Tibial nerve (tissue), 4 donors: Measurements from ENCODE around the gene CCDC92. TPM values are rescaled to one million over a fixed set of nuclear protein-coding genes. Genes with fewer than 3 reads are reported as not detected.
A peak's percentile ranks its signal among the peaks of the same experiment; 100 is the strongest.

ENCODE experiments used
- DNase-seq, 2 donors: peaks; one replicate each; pipeline ENCODE4 v3.0.0-alpha.2; 2019; ENCODE audit warnings: low spot score in 2 of 2
- H3K27ac ChIP-seq, 4 donors: fragments of 200-600 bp; sonication (generic) in 3 of 4; one replicate each; pipeline ENCODE4 v1.5.1; 2017 to 2019; ENCODE audit warnings: mild to moderate bottlenecking in 1 of 4
- H3K27me3 ChIP-seq, 2 donors: fragments of 200-600 bp; sonication (generic) in 1 of 2; one replicate each; pipeline versions ENCODE4 v1.5.1 to v1.6.0; 2017 to 2019
- H3K36me3 ChIP-seq, 3 donors: fragments of 200-600 bp; sonication (generic); one replicate each; pipeline ENCODE4 v1.5.1; 2018 to 2019
- H3K4me1 ChIP-seq, 4 donors: fragments of 200-600 bp; sonication (generic) in 3 of 4; one replicate each; pipeline ENCODE4 v1.5.1; 2017 to 2019
- H3K4me3 ChIP-seq, 4 donors: fragments of 200-600 bp; sonication (generic) in 3 of 4; one replicate each; pipeline ENCODE4 v1.5.1; 2017 to 2019; ENCODE audit warnings: mild to moderate bottlenecking in 1 of 4, moderate library complexity in 1 of 4
- H3K9me3 ChIP-seq, 4 donors: fragments of 200-600 bp; sonication (generic) in 3 of 4; one replicate each; pipeline ENCODE4 v1.5.1; 2017 to 2019
- EP300 ChIP-seq, 2 donors: sonication (generic); formaldehyde crosslinking; IDR thresholded peaks; one replicate each; pipeline ENCODE4 v1.6.1; 2017; ENCODE audit warnings: antibody characterized with exemption in 2 of 2, mild to moderate bottlenecking in 1 of 2
- POLR2A ChIP-seq, 2 donors: fragments of 450-650 bp; IDR thresholded peaks; one replicate each; pipeline ENCODE4 v1.6.1; 2017; ENCODE audit warnings: antibody characterized with exemption in 2 of 2, mild to moderate bottlenecking in 2 of 2, moderate library complexity in 2 of 2
- WGBS, 2 donors: methylation state at CpG; one replicate each; pipeline ENCODE4 v1.1.5; 2018; 5-methylcytosine and 5-hydroxymethylcytosine counted together
- total RNA-seq, 4 donors: library from RNA; depleted of rRNA; stranded (reverse); fragments of >200 nt; gene quantifications; one replicate each; pipeline ENCODE4 v1.1.0, GENCODE V29; 2016
- TF ChIP-seq, protein P1 (sequence below), 5 experiments: fragments of 200-600 bp in 3 of 5; fragments of 450-650 bp in 2 of 5; sonication (generic) in 3 of 5; IDR thresholded peaks; one replicate each; pipeline ENCODE4 v1.5.1; 2016 to 2019; ENCODE audit warnings: antibody characterized with exemption in 5 of 5, mild to moderate bottlenecking in 3 of 5, moderate library complexity in 2 of 5

CCDC92 gene
- total RNA-seq, 4 donors from 2014 or later: 41.0 to 46.8 (median 42.6) TPM

DNA sequence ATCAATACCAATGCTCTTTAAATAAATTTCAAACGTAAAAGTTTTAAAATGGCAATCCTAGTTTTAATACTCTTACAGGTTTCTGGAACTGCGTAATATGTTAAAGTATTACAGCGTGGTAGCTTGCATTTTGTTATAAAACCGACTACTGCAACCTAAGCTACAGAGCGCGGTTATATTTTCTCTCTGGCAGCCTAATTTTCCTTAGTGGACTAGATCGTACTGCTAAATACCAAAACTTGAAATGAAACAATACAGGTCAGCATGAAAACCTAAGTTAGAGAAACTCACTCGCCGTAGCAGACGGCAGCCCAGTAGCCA, 1.2 kb downstream of the CCDC92 start:
- TF ChIP-seq POLR2A (IDR thresholded peaks at IDR 0.05) (no peak), EP300 (IDR thresholded peaks at IDR 0.05) (peak in 1 of 2 donors; percentile 16)
- Histone ChIP-seq H3K9me3 (no peaks in the 10 kb centered on the region), H3K4me1 (peaks cover 0 to 41% (median 7%) of the 10 kb centered on the region in 4 donors), H3K27ac (peak overlapping the region in 3 of 4 donors; percentile 91 to 98 (median 96)), H3K4me3 (peak overlapping the region; percentile 61 to 99 (median 86)), H3K27me3 (no peaks in the 10 kb centered on the region), H3K36me3 (peaks cover 0 to 7% (median 0%) of the 10 kb centered on the region in 3 donors)
- WGBS, 2 donors: 28 to 32% methylated on average over 10 of the region's 10 CpGs
- no peak for DNase-seq

DNA sequence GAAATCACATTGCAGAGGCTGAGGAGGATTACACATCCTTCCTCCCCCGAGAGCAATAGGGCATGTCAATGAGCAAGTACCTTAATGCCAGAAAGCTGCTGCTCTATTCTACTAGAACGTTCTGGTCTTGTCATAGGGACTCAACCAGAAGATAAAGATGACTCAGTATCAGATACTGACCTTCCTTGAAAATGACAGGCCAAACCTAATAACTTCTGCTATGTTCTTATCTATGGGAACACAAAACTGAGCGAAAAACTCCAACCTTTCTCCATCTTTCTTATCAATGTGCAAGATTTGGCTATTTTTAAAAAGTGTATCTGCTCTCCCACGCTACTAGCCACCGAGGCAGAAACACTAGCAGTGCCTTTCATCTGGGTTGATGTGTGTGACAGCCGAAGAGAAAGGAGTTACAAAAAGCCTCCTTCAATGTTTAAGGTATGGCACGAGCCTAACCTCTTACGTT, 5.5 kb downstream of the CCDC92 start:
- Histone ChIP-seq H3K27ac (no peak overlapping the region), H3K4me1 (peaks cover 0 to 26% (median 2%) of the 10 kb centered on the region in 4 donors), H3K4me3 (no peak overlapping the region), H3K9me3 (no peaks in the 10 kb centered on the region), H3K27me3 (no peaks in the 10 kb centered on the region), H3K36me3 (no peaks in the 10 kb centered on the region)
- no peak for TF ChIP-seq POLR2A (IDR thresholded peaks at IDR 0.05)
- TF ChIP-seq, protein P1, sequence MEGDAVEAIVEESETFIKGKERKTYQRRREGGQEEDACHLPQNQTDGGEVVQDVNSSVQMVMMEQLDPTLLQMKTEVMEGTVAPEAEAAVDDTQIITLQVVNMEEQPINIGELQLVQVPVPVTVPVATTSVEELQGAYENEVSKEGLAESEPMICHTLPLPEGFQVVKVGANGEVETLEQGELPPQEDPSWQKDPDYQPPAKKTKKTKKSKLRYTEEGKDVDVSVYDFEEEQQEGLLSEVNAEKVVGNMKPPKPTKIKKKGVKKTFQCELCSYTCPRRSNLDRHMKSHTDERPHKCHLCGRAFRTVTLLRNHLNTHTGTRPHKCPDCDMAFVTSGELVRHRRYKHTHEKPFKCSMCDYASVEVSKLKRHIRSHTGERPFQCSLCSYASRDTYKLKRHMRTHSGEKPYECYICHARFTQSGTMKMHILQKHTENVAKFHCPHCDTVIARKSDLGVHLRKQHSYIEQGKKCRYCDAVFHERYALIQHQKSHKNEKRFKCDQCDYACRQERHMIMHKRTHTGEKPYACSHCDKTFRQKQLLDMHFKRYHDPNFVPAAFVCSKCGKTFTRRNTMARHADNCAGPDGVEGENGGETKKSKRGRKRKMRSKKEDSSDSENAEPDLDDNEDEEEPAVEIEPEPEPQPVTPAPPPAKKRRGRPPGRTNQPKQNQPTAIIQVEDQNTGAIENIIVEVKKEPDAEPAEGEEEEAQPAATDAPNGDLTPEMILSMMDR (IDR thresholded peaks at IDR 0.05): no peak
- no peak for TF ChIP-seq EP300 (IDR thresholded peaks at IDR 0.05)
- 91% methylated on average over 8 of the region's 8 CpGs for WGBS, 2 donors
- DNase-seq: no peak

GRCh38 chr12:123966596-123966995, 6.0 kb downstream of the CCDC92 start:
- H3K4me1 ChIP-seq: peaks cover 0 to 26% (median 2%) of the 10 kb centered on the region in 4 donors
- H3K27me3 ChIP-seq: no peaks in the 10 kb centered on the region
- TF ChIP-seq POLR2A (IDR thresholded peaks at IDR 0.05): no peak
- TF ChIP-seq, protein P1 (IDR thresholded peaks at IDR 0.05): no peak
- no peak for TF ChIP-seq EP300 (IDR thresholded peaks at IDR 0.05)
- no peak overlapping the region for H3K27ac ChIP-seq
- no peak for DNase-seq
- WGBS, 2 donors: 78 to 79% methylated on average over 3 of the region's 3 CpGs
- H3K9me3 ChIP-seq: no peaks in the 10 kb centered on the region
- no peak overlapping the region for H3K4me3 ChIP-seq
- H3K36me3 ChIP-seq: no peaks in the 10 kb centered on the region

DNA sequence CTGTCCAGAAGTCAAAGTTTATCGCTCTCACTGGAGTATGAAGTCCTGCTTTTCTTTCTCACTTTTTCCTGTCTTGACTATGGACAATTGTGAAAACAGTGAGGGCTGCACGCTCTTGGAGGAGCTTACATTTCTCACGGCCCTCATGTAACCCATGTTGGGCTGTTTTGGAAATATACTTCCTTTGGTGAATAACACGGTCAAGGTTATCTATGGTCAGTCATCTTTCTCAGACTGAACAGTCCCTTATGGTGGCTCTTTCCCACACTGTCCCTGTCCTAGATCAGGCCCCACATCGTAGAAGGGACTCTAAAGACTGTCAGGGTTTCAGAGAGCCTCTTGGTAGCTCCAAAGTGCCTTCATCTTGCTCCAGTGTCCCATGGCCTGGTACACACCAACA, 7.2 kb downstream of the CCDC92 start:
- 54 to 59% methylated on average over 5 of the region's 5 CpGs for WGBS, 2 donors
- H3K4me1 ChIP-seq: peaks cover 0 to 18% (median 0%) of the 10 kb centered on the region in 4 donors
- no peaks in the 10 kb centered on the region for H3K27me3 ChIP-seq
- H3K36me3 ChIP-seq: no peaks in the 10 kb centered on the region
- H3K27ac ChIP-seq: no peak overlapping the region
- H3K9me3 ChIP-seq: no peaks in the 10 kb centered on the region
- H3K4me3 ChIP-seq: no peak overlapping the region
- TF ChIP-seq POLR2A (IDR thresholded peaks at IDR 0.05) (no peak), EP300 (IDR thresholded peaks at IDR 0.05) (no peak)
- TF ChIP-seq, protein P1 (IDR thresholded peaks at IDR 0.05): no peak
- DNase-seq: no peak

DNA sequence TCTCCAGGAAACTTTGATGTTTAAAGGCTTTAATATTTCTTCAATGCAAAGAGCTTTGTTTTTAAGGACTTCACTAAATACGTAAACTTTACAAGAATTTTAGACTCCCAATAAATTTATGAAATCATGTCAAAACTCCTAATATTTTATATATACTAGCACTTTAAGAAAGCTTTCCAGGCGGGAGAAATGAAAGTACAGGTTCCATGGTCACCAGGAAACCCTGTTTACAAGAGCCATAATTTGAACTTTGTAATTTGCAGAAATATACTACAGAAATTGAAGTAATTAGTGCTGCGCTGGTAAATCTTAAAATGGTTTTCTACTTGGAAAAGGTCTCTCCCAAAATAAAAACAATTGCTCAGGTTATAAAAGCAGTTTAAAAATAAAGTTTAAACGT, 8.8 kb downstream of the CCDC92 start:
- H3K4me1 ChIP-seq: peaks cover 0 to 3% (median 0%) of the 10 kb centered on the region in 4 donors
- no peaks in the 10 kb centered on the region for H3K36me3 ChIP-seq
- no peak overlapping the region for H3K27ac ChIP-seq
- TF ChIP-seq EP300 (IDR thresholded peaks at IDR 0.05): no peak
- TF ChIP-seq POLR2A (IDR thresholded peaks at IDR 0.05): no peak
- no peaks in the 10 kb centered on the region for H3K27me3 ChIP-seq
- no peaks in the 10 kb centered on the region for H3K9me3 ChIP-seq
- no peak for DNase-seq
- H3K4me3 ChIP-seq: no peak overlapping the region
- WGBS, 2 donors: 96 to 97% methylated on average over 4 of the region's 4 CpGs

DNA sequence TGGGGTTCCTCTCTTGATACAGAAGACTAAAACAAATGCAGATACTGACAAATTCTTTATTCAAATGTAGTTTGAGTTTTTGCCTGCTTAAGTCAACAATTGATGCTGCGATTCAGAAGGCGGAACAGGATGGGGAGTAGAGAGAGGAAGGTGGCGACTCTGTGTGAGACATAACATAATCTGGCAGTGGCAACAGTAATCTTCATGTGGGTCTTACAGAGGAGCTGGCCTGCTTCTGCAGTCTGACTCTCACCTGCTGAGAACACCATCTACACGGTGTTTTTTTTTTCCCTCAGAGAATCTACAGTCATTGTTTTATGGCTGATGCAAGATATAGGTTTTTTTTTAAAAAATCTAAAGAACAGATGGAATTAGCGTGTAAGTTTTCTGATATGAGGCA, 10.1 kb downstream of the CCDC92 start:
- Histone ChIP-seq H3K27me3 (no peaks in the 10 kb centered on the region), H3K9me3 (no peaks in the 10 kb centered on the region), H3K4me1 (no peaks in the 10 kb centered on the region), H3K4me3 (no peak overlapping the region), H3K27ac (no peak overlapping the region), H3K36me3 (peaks cover 0 to 5% (median 0%) of the 10 kb centered on the region in 3 donors)
- no peak for DNase-seq
- WGBS, 2 donors: 75 to 79% methylated on average over 5 of the region's 5 CpGs
- TF ChIP-seq EP300 (IDR thresholded peaks at IDR 0.05) (no peak), POLR2A (IDR thresholded peaks at IDR 0.05) (no peak)
- TF ChIP-seq, protein P1 (IDR thresholded peaks at IDR 0.05): no peak
